ENCODE measurements around the gene SLC26A5.

GRCh38 chr7:103344453-103345149, 101.4 kb downstream of the SLC26A5 start, which contains the start of gene DNAJC2:
- no peak for TF ChIP-seq CTCF (IDR thresholded peaks at IDR 0.05; ENCODE audit: borderline replicate concordance, extremely low read depth, low read length, poor library complexity, severe bottlenecking)
- TF ChIP-seq EZH2 (IDR thresholded peaks at IDR 0.05; ENCODE audit: borderline replicate concordance, low read depth, low read length, severe bottlenecking): no peak

Measured in DND-41 (cell line).